AG10803 (cell line): ENCODE measurements around the gene USP3.
A peak's percentile ranks its signal among the peaks of the same experiment; 100 is the strongest.

Experiments used
- DNase-seq: peaks from one replicate; pipeline ENCODE4 v3.0.0; 2010; ENCODE audit warnings: low read depth
- H3K4me3 ChIP-seq: 2 replicates; pipeline ENCODE4 v1.5.1; 2011; ENCODE audit warnings: mild to moderate bottlenecking, low read length, control low read depth
- CTCF ChIP-seq: conservative IDR thresholded peaks from 2 replicates; pipeline ENCODE4 v1.5.1; 2011; ENCODE audit warnings: mild to moderate bottlenecking, low read length, control low read depth, inconsistent platforms

USP3 gene

DNA sequence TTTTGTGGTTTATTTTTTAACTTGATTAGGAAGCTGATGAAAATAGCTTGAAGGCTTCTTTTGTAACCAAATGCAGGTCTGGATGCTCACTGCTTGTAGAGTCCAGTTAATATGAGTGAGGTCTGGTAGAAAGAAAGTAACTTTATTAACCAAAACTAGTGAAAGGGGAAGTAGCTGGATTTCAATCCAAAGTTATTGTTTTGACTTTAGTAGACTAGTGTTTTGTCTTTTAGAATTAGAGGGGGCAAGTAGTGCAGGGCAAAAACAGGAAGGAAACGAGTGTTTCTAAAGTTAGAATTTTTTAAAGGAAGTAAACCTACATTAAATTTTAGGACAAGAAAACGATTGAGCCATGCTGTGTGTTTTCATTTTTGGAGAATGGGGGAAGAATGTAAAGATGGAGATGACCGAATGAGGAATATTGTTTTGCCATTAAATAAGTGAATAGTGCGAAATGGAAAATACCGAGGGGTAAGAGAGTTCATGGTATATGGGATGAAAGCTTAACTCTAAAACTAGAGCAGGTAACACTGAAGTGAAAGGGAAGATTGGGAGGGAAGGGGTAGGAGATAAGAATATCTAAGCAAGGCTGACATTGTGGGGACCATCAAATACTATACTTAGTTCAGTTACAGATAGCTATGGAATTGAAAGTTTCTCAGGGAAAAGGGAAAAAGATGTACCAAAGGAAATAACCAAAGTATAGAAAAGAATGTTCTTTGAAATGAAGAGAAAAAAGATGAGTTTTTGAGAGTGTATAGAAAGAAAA is 40.0 kb downstream of the USP3 start:
- DNase-seq: no peak
- no peak for TF ChIP-seq CTCF
- H3K4me3 ChIP-seq: no peak overlapping the region

DNA sequence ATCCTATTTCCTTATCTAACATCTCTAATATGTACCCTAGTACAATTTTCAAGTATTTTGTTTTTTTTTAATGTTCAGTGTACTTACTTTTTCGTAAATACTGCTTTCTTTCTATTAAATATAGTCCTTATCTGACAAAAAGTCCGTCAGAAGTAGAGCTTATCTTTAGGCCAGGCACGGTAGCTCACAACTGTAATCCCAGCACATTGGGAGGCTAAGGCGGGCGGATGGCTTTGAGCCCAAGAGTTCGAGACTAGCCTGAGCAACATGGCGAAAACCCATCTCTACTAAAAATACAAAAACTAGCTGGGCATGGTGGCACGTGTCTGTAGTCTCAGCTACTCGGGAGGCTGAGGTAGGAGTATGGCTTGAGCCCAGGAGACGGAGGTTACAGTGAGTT is 41.1 kb downstream of the USP3 start:
- DNase-seq: no peak
- no peak overlapping the region for H3K4me3 ChIP-seq
- no peak for TF ChIP-seq CTCF

GRCh38 chr15:63551400-63551799 is 47.0 kb downstream of the USP3 start:
- no peak for TF ChIP-seq CTCF
- DNase-seq: peak; percentile 57
- no peak overlapping the region for H3K4me3 ChIP-seq

DNA sequence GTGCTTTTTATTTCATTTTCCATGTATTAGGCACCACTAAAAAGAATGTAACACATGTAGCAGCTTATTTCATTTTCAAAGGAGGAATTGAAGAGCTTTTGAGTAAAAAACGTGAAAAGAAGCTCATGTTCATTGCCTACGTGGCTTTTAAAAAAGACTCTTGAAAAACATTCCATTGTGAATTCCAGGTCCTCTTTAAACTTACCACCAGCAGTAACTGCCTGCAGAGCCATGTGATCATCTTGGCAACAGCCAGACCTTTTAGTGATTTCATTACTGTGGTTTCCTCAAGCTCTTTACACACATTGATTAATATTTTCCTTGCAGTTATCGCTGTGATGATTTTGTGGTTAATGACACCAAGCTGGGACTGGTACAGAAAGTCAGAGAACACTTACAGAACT is 49.0 kb downstream of the USP3 start:
- no peak for TF ChIP-seq CTCF
- peak overlapping the region; percentile 19 for H3K4me3 ChIP-seq
- peak; percentile 97 for DNase-seq

GRCh38 chr15:63554337-63554927 is 50.0 kb downstream of the USP3 start:
- H3K4me3 ChIP-seq: no peak overlapping the region
- no peak for TF ChIP-seq CTCF
- DNase-seq: no peak

DNA sequence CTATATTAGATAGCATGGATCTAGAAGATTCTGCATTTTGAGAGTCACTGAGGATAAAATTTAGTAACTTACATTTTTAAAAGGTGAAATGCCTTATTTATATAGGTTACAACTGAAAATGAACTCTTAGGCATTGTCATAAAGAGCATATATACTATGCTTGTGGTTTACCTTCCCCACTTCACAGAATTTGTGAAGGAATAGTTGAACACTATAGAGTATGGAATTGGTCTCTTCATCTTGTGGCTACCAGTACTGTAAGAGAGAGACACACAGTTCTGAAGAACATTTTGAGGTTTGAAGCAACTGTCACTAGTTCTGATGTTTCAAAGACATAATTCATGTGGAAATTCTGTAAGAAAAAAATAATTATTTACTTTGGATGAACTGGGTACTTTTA is 51.1 kb downstream of the USP3 start:
- TF ChIP-seq CTCF: no peak
- H3K4me3 ChIP-seq: no peak overlapping the region
- DNase-seq: no peak

- TF ChIP-seq CTCF: no peak
- H3K4me3 ChIP-seq: no peak overlapping the region
- no peak for DNase-seq
These were observed 51.9 kb downstream of the USP3 start for GRCh38 chr15:63556246-63556645.
